Kidney glomerular epithelial cell (primary cell): ENCODE data around the gene KDM1B.
"Not testable (repeated sequence)": the region's sequence is repeated elsewhere in the genome, so short reads cannot be mapped to it uniquely, and the experiment has no call there.

Source experiments
- DNase-seq: peaks from one replicate; lab custom pipeline; 2025; lab: John Stamatoyannopoulos, UW

The KDM1B gene

GRCh38 chr6:18151801-18152200 is 3.4 kb upstream of the KDM1B start:
- DNase-seq = no peak

- no peak for DNase-seq
Observed at GRCh38 chr6:18153311-18153703, 1.9 kb upstream of the KDM1B start.

GRCh38 chr6:18154507-18155149 is 594 bp upstream of the KDM1B start, which contains the start of gene TPMT:
Gene TPMT (minus strand): TSS chr6:18155077. CDS start chr6:18149127, 5,950 bp downstream.
- peak; percentile 56 for DNase-seq

- DNase-seq = peak; percentile 37
Observed at GRCh38 chr6:18155864-18156421, 721 bp downstream of the KDM1B start.

- DNase-seq = no peak
Observed at GRCh38 chr6:18160911-18161310, 5.7 kb downstream of the KDM1B start.

GRCh38 chr6:18161431-18161830 is 6.2 kb downstream of the KDM1B start:
- no peak for DNase-seq

- no peak for DNase-seq
Observed at GRCh38 chr6:18162401-18162800, 7.2 kb downstream of the KDM1B start.

GRCh38 chr6:18165751-18166150 is 10.5 kb downstream of the KDM1B start:
- no peak for DNase-seq

- no peak for DNase-seq
Observed at GRCh38 chr6:18166312-18167036, 11.3 kb downstream of the KDM1B start.

GRCh38 chr6:18168264-18168663 is 13.0 kb downstream of the KDM1B start:
- no peak for DNase-seq

GRCh38 chr6:18171871-18172270 is 16.6 kb downstream of the KDM1B start:
- DNase-seq = no peak

- not testable (repeated sequence) for DNase-seq
Observed at GRCh38 chr6:18176198-18176597, 21.0 kb downstream of the KDM1B start.

GRCh38 chr6:18177286-18177965 is 22.2 kb downstream of the KDM1B start:
- no peak for DNase-seq

- no peak for DNase-seq
Observed at GRCh38 chr6:18178960-18179615, 23.9 kb downstream of the KDM1B start.

- no peak for DNase-seq
Observed at GRCh38 chr6:18179770-18180356, 24.6 kb downstream of the KDM1B start.

GRCh38 chr6:18182568-18182967 is 27.3 kb downstream of the KDM1B start:
- no peak for DNase-seq

GRCh38 chr6:18183766-18184165 is 28.5 kb downstream of the KDM1B start:
- no peak for DNase-seq

GRCh38 chr6:18185624-18186023 is 30.4 kb downstream of the KDM1B start:
- no peak for DNase-seq

- no peak for DNase-seq
Observed at GRCh38 chr6:18186033-18186432, 30.8 kb downstream of the KDM1B start.

- no peak for DNase-seq
Observed at GRCh38 chr6:18186540-18187250, 31.5 kb downstream of the KDM1B start.

- no peak for DNase-seq
Observed at GRCh38 chr6:18187701-18188100, 32.5 kb downstream of the KDM1B start.
